ENCODE results near the gene NRXN2.

Gene NRXN2

GRCh38 chr11:64688534-64688982 lies 34.4 kb downstream of the NRXN2 start:
- peak overlapping the region; percentile 53 for H3K4me3 ChIP-seq (ENCODE audit: low read depth, low read length, poor library complexity, severe bottlenecking)
- TF ChIP-seq CTCF (IDR thresholded peaks at IDR 0.05; ENCODE audit: low read length): peak; percentile 85
- no peak for TF ChIP-seq EZH2 (IDR thresholded peaks at IDR 0.05; ENCODE audit: borderline replicate concordance, low read length)
- H3K79me2 ChIP-seq (ENCODE audit: insufficient read depth, low read length): no peaks in the 10 kb centered on the region
- H3K27ac ChIP-seq (ENCODE audit: low read depth, low read length, poor library complexity, severe bottlenecking): no peak overlapping the region
- H3K9me2 ChIP-seq (ENCODE audit: low read depth, low read length): no peaks in the 10 kb centered on the region
- H3K4me1 ChIP-seq (ENCODE audit: insufficient read depth, low read length, severe bottlenecking): peaks cover 5% of the 10 kb centered on the region
- H3K9me3 ChIP-seq (ENCODE audit: low read length): no peaks in the 10 kb centered on the region
- H2AFZ ChIP-seq (ENCODE audit: low read length): 0 out of 2 replicates have a peak overlapping the region, but pooled peaks have one; percentile 48
- peak overlapping the region; percentile 68 for H3K4me2 ChIP-seq (ENCODE audit: low read length)
- peaks cover 6% of the 10 kb centered on the region; the same call in 1 of the 2 replicates for H3K27me3 ChIP-seq (ENCODE audit: insufficient read depth, low read length)
- H3F3A ChIP-seq (ENCODE audit: insufficient read depth, low read length): no peaks in the 10 kb centered on the region
- H3K36me3 ChIP-seq (ENCODE audit: insufficient read depth, low read length): no peaks in the 10 kb centered on the region
- no peaks in the 10 kb centered on the region for H4K20me1 ChIP-seq (ENCODE audit: insufficient read depth, low read length)
- no peak overlapping the region for H3K9ac ChIP-seq (ENCODE audit: low read length)

GRCh38 chr11:64687643-64688533 lies 35.1 kb downstream of the NRXN2 start:
- Histone ChIP-seq H3K4me2 (ENCODE audit: low read length) (no peak overlapping the region), H3K4me3 (ENCODE audit: low read depth, low read length, poor library complexity, severe bottlenecking) (no peak overlapping the region), H3K36me3 (ENCODE audit: insufficient read depth, low read length) (no peaks in the 10 kb centered on the region), H3K79me2 (ENCODE audit: insufficient read depth, low read length) (no peaks in the 10 kb centered on the region), H3K4me1 (ENCODE audit: insufficient read depth, low read length, severe bottlenecking) (peaks cover 5% of the 10 kb centered on the region), H3F3A (ENCODE audit: insufficient read depth, low read length) (no peaks in the 10 kb centered on the region), H3K9me2 (ENCODE audit: low read depth, low read length) (no peaks in the 10 kb centered on the region), H3K9me3 (ENCODE audit: low read length) (no peaks in the 10 kb centered on the region), H4K20me1 (ENCODE audit: insufficient read depth, low read length) (no peaks in the 10 kb centered on the region), H3K27me3 (ENCODE audit: insufficient read depth, low read length) (peaks cover 6% of the 10 kb centered on the region; the same call in 1 of the 2 replicates), H3K9ac (ENCODE audit: low read length) (no peak overlapping the region), H3K27ac (ENCODE audit: low read depth, low read length, poor library complexity, severe bottlenecking) (no peak overlapping the region), H2AFZ (ENCODE audit: low read length) (no peak overlapping the region)
- no peak for TF ChIP-seq CTCF (IDR thresholded peaks at IDR 0.05; ENCODE audit: low read length)
- TF ChIP-seq EZH2 (IDR thresholded peaks at IDR 0.05; ENCODE audit: borderline replicate concordance, low read length): no peak

GRCh38 chr11:64687204-64687603 lies 35.8 kb downstream of the NRXN2 start:
- Histone ChIP-seq H3K4me2 (ENCODE audit: low read length) (no peak overlapping the region), H3F3A (ENCODE audit: insufficient read depth, low read length) (no peaks in the 10 kb centered on the region), H3K9me2 (ENCODE audit: low read depth, low read length) (no peaks in the 10 kb centered on the region), H3K36me3 (ENCODE audit: insufficient read depth, low read length) (no peaks in the 10 kb centered on the region), H3K79me2 (ENCODE audit: insufficient read depth, low read length) (no peaks in the 10 kb centered on the region), H4K20me1 (ENCODE audit: insufficient read depth, low read length) (no peaks in the 10 kb centered on the region), H3K27ac (ENCODE audit: low read depth, low read length, poor library complexity, severe bottlenecking) (no peak overlapping the region), H2AFZ (ENCODE audit: low read length) (no peak overlapping the region), H3K9me3 (ENCODE audit: low read length) (no peaks in the 10 kb centered on the region), H3K9ac (ENCODE audit: low read length) (no peak overlapping the region), H3K4me1 (ENCODE audit: insufficient read depth, low read length, severe bottlenecking) (peaks cover 5% of the 10 kb centered on the region), H3K27me3 (ENCODE audit: insufficient read depth, low read length) (peaks cover 6% of the 10 kb centered on the region; the same call in 1 of the 2 replicates), H3K4me3 (ENCODE audit: low read depth, low read length, poor library complexity, severe bottlenecking) (no peak overlapping the region)
- TF ChIP-seq EZH2 (IDR thresholded peaks at IDR 0.05; ENCODE audit: borderline replicate concordance, low read length): no peak
- TF ChIP-seq CTCF (IDR thresholded peaks at IDR 0.05; ENCODE audit: low read length): no peak
